Hepatocyte (in vitro differentiated cells): ENCODE data around the gene RBAK.

Experiments
- EZH2 ChIP-seq: fragments of 200-600 bp; sonication (generic); IDR thresholded peaks from 2 replicates; pipeline ENCODE4 v1.6.1; 2016; ENCODE audit warnings: antibody characterized with exemption, mild to moderate bottlenecking, borderline replicate concordance
- EZH2phosphoT487 ChIP-seq: fragments of 200-600 bp; sonication (generic); IDR thresholded peaks from one replicate; pipeline ENCODE4 v1.6.1; 2018; ENCODE audit warnings: antibody characterized with exemption, mild to moderate bottlenecking, low read depth, moderate library complexity; ENCODE audit not compliant: unreplicated experiment, severe bottlenecking
- TF ChIP-seq, protein P1 (sequence below): fragments of 200-600 bp; sonication (generic); IDR thresholded peaks from 2 replicates; pipeline ENCODE4 v1.5.1; 2016; ENCODE audit warnings: antibody characterized with exemption, mild to moderate bottlenecking; ENCODE audit not compliant: poor library complexity

- TF ChIP-seq EZH2 (no peak), EZH2phosphoT487 (no peak)
- TF ChIP-seq, protein P1, sequence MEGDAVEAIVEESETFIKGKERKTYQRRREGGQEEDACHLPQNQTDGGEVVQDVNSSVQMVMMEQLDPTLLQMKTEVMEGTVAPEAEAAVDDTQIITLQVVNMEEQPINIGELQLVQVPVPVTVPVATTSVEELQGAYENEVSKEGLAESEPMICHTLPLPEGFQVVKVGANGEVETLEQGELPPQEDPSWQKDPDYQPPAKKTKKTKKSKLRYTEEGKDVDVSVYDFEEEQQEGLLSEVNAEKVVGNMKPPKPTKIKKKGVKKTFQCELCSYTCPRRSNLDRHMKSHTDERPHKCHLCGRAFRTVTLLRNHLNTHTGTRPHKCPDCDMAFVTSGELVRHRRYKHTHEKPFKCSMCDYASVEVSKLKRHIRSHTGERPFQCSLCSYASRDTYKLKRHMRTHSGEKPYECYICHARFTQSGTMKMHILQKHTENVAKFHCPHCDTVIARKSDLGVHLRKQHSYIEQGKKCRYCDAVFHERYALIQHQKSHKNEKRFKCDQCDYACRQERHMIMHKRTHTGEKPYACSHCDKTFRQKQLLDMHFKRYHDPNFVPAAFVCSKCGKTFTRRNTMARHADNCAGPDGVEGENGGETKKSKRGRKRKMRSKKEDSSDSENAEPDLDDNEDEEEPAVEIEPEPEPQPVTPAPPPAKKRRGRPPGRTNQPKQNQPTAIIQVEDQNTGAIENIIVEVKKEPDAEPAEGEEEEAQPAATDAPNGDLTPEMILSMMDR = no peak
Observed at GRCh38 chr7:5012985-5013384, 32.7 kb upstream of the RBAK start.
